SJCRH30 (cell line): ENCODE measurements around the gene LSP1. TPM values are rescaled to one million over a fixed set of nuclear protein-coding genes. Genes with fewer than 3 reads are reported as not detected.

Experiments used
- DNase-seq, 2 experiments: peaks; one replicate each; pipeline ENCODE4 v3.0.0-alpha.2; 2015 to 2020
- H3K27ac ChIP-seq: fragments of 250-450 bp; sonication (Bioruptor Pico); 2 replicates; pipeline ENCODE4 v1.5.1; 2020; ENCODE audit warnings: mild to moderate bottlenecking, moderate library complexity
- H3K27me3 ChIP-seq: fragments of 250-450 bp; sonication (Bioruptor Pico); 2 replicates; pipeline ENCODE4 v1.5.1; 2020; ENCODE audit warnings: mild to moderate bottlenecking, moderate library complexity
- H3K36me3 ChIP-seq: fragments of 250-450 bp; sonication (Bioruptor Pico); 2 replicates; pipeline ENCODE4 v1.5.1; 2020; ENCODE audit warnings: mild to moderate bottlenecking, moderate library complexity
- H3K4me1 ChIP-seq: fragments of 250-450 bp; sonication (Bioruptor Pico); 2 replicates; pipeline ENCODE4 v1.5.1; 2020; ENCODE audit warnings: mild to moderate bottlenecking, moderate library complexity
- H3K4me3 ChIP-seq: fragments of 250-450 bp; sonication (Bioruptor Pico); 2 replicates; pipeline ENCODE4 v1.5.1; 2020; ENCODE audit warnings: mild to moderate bottlenecking, moderate library complexity
- H3K9me3 ChIP-seq: fragments of 250-450 bp; sonication (Bioruptor Pico); replicated peaks from 2 replicates; pipeline ENCODE4 v1.5.1; 2020; ENCODE audit warnings: mild to moderate bottlenecking, moderate library complexity
- total RNA-seq: library from RNA; depleted of rRNA; stranded (reverse); fragments of >200 nt; shearing (Covaris generic); gene quantifications from 2 replicates; pipeline ENCODE4 v1.2.3, GENCODE V29; 2014

The LSP1 gene
- total RNA-seq, 1 experiment from 2014 or later = 15.0 TPM

DNA sequence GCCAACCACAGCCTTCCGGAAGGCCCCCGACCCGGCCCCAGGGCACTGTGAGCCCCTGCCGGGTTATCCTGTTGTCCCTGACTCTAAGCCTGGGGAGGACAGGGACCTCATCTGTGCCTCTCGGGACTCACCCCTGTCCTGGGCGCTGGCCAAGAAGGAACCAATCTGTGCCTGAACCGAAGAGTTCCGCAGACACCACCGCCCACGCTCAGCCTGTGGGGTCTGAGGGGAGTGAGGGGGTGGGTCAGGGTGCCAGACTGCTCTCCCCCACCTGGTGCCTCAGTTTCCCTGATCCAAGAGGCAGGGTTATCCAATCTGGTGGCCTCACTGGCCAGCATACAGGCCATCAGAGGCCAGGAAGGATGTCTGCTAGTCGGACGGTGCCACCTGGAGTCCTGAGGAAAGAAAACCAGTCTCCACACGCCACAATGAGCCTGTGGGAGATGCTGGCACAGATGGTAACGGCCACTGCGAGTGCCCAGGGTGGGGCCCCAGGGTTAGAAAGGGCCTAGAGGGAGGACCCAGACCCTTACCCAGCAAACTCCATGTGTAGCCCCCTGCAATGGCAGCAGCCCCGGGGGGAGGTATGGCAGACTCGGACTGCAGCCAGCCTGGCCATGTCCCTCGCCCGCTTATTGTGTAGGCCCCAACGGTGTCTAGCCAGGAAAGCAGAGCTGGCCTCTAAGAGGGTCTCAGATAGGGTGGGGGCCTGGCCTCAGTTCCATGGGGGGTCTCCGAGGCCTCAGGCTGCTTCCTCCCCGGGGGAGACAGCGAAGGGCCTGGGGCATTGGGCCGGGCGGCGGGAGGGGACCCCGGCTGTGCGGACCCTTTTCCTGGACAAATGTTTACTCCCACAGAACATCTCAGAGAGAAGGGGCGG is 65.8 kb downstream of the LSP1 start:
- Histone ChIP-seq H3K36me3 (no peaks in the 10 kb centered on the region), H3K9me3 (no peaks in the 10 kb centered on the region), H3K27me3 (no peaks in the 10 kb centered on the region; the same call in 1 of the 2 replicates), H3K27ac (no peak overlapping the region), H3K4me1 (peaks cover 44% of the 10 kb centered on the region), H3K4me3 (no peak overlapping the region)
- no peak for DNase-seq

DNA sequence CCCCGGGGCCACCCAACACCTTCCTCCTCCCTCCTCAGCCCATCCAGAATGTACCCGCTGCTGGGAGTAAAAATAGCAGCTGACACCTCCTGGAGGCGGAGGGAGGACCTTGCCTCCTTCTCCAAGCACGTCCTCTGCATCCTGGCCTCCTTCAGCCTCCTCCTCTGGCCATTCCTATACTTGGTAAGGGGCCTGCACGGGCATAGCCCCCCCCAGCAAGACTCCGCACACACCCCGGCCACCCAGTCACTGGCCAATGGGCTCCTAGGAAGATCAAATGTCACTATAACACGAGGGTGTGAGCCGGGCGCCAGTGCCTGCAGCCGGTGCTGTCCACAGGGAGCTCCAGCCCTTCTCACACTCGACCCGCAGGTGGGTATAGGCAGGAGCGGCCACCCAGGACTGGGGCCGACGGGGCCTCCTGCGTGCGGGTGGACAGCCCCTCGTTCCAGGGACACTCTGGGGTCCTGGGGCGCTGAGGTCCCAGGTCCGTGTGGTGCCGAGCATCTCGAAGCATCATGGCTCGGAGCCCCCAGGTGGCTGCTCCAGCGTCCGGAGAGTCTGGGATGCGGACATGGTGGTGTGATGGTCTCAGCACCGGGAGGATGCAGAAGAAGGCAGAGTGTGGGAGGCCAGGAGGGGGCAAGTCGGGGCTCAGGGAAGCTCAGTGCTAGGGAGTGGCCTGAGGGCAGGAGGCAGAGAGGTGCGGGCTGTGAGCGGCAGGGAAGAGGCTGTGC is 66.7 kb downstream of the LSP1 start, which contains the start of gene TNNT3:
Gene TNNT3 (plus strand): TSS at position 313 of the 737 bp plus-strand sequence. CDS start 3,172 bp downstream, outside the sequence.
- Histone ChIP-seq H3K4me1 (peaks cover 44% of the 10 kb centered on the region), H3K27me3 (no peaks in the 10 kb centered on the region), H3K36me3 (no peaks in the 10 kb centered on the region), H3K27ac (no peak within 1 kb of the TSS), H3K9me3 (no peaks in the 10 kb centered on the region), H3K4me3 (no peak within 1 kb of the TSS)
- DNase-seq = peak in 1 of 2 experiments; percentile 43

GRCh38 chr11:1920128-1920908 is 67.4 kb downstream of the LSP1 start:
- no peaks in the 10 kb centered on the region for H3K36me3 ChIP-seq
- H3K27me3 ChIP-seq = no peaks in the 10 kb centered on the region
- peaks cover 44% of the 10 kb centered on the region for H3K4me1 ChIP-seq
- H3K4me3 ChIP-seq = no peak overlapping the region
- H3K27ac ChIP-seq = peak overlapping the region; percentile 89; the same call in 1 of the 2 replicates
- no peak for DNase-seq
- H3K9me3 ChIP-seq = no peaks in the 10 kb centered on the region

DNA sequence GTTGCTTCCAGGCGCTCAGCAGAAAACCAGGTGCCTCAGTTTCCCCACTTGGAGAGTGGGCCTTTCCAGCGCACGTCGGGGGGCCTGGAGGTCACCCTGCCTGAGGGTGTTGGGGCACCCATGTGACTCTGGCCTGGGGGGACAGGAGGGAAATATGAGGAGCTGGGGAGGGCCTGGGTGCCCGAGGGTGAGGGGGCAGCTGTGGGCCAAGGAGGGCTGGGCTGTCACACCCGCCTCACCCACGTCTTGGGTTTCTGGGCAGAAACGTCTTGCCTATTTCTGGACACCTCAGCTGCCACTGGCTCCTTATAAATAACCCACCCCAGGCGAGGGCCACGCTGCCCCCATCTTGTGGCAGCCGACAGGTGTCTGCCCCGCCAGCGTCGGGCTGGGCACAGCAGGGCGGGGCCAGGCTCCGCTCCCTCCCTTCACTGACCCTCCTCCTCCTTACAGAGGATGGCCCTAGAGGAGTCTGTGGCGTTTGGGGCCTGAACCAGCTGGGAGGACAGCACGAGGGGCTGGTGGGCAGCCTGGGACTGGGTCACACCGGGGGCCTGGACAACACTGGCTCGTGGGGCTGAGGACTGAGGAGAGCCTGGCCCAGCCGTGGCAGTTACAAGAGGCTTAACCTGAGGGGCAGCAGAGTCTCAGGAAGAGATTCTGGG is 68.2 kb downstream of the LSP1 start:
- Histone ChIP-seq H3K27me3 (no peaks in the 10 kb centered on the region), H3K4me3 (peak overlapping the region; percentile 7), H3K36me3 (no peaks in the 10 kb centered on the region), H3K27ac (peak overlapping the region; percentile 89), H3K9me3 (no peaks in the 10 kb centered on the region), H3K4me1 (peaks cover 44% of the 10 kb centered on the region)
- peak; percentile 68 to 72 for DNase-seq

DNA sequence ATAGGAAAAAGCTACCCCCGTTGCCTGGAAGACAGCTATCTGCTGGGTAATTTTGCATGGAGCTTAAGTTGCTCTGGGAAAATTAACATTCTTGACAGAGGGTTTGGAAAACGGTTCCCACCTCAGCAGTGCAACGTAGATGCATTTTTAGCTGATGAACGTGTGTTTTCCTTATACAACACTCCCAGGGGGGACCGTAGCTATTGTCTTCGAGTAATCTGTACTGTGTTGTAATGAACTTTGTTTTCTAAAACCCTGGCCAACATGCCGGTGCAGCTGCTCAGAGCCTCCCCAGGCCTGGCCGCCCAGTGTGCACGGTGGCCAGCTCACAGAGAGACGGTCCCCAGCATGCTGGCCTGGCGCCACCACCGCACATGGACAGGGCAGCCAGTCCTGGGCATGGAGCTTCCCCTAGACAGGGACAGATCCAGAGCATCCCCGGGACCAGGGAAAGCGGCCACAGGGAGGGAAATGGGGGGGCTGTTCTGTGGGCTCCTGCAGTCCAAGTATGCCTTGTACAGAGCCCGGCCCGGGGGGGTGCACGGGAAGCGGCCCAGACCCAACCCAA is 68.8 kb downstream of the LSP1 start:
- Histone ChIP-seq H3K27me3 (no peaks in the 10 kb centered on the region), H3K9me3 (no peaks in the 10 kb centered on the region), H3K27ac (peak overlapping the region; percentile 89), H3K4me3 (peak overlapping the region; percentile 7), H3K4me1 (peaks cover 43% of the 10 kb centered on the region), H3K36me3 (no peaks in the 10 kb centered on the region)
- peak; percentile 72 to 74 for DNase-seq

DNA sequence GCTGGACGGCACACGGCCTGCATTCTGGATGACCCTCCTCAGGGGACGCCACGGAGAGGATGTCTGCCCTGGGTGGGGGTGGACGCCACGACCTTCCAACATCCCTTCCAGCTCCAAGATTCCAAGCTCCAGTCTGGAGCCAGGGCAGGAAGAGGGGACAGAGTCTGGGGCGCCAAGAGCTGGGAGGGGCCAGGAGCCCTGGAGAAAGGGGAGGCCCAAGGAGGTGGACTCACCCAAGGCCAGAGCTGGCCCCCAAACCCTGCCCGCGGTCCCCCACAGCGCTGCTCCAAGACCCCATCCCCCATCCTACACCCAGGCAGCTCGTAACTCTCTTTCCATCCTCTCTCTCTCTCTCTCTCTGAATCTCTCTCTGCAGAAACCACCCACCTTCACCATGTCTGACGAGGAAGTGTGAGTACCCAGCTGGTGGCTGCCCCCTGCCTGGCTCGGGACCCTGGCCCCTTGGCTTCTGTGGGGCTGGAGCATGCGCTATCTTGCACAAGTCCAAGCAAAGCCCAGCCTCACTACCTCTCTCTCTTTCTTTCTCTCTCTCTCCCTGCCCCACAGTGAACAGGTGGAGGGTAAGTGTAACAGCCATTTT is 69.7 kb downstream of the LSP1 start:
- Histone ChIP-seq H3K27me3 (no peaks in the 10 kb centered on the region), H3K4me1 (peaks cover 37% of the 10 kb centered on the region), H3K9me3 (no peaks in the 10 kb centered on the region), H3K27ac (peak overlapping the region; percentile 89; the same call in 1 of the 2 replicates), H3K4me3 (no peak overlapping the region), H3K36me3 (no peaks in the 10 kb centered on the region)
- DNase-seq = peak in 1 of 2 experiments; percentile 42

GRCh38 chr11:1923201-1923956 is 70.5 kb downstream of the LSP1 start:
- peaks cover 36% of the 10 kb centered on the region for H3K4me1 ChIP-seq
- H3K27me3 ChIP-seq = no peaks in the 10 kb centered on the region
- H3K4me3 ChIP-seq = no peak overlapping the region
- H3K27ac ChIP-seq = no peak overlapping the region; the same call in 1 of the 2 replicates
- no peaks in the 10 kb centered on the region for H3K9me3 ChIP-seq
- H3K36me3 ChIP-seq = no peaks in the 10 kb centered on the region
- no peak for DNase-seq

GRCh38 chr11:1924181-1924580 is 71.3 kb downstream of the LSP1 start:
- Histone ChIP-seq H3K27ac (no peak overlapping the region), H3K36me3 (no peaks in the 10 kb centered on the region), H3K9me3 (no peaks in the 10 kb centered on the region), H3K4me3 (no peak overlapping the region), H3K27me3 (no peaks in the 10 kb centered on the region), H3K4me1 (peaks cover 36% of the 10 kb centered on the region)
- no peak for DNase-seq

DNA sequence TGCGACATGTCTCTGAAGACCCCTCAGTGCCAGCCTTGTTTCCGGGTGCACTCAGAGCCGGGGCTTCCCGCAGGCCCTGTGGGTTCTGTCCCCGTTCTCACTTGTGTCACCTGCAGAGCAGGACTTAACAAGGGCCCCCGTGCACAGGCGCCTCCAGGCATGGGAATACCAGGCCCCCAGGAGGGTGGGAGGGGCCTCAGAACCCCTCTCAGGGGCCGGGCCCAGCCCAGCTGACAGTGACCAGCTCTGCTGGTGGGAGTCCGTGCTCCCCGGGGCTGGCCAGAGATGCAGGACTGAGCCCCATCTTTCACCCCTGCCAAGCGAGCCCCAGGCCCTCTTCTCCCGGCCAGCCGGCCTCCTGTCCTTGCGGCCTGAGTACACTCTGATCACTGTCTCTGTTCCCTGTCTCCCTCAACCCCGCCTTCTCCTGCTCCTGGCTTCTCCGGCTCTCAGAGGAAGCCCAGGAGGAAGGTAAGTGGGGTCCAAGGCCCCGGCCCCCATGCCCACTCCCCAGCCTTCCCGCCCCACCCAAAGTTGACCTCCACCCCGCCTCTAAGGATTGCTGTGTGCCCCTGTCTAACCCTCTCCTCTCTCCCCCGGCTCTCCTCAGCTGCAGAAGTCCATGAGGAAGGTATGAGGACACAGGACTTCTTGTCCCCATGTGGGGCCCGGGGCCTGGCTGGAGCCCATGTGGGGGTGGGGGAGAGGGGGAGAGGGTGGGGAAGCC is 71.9 kb downstream of the LSP1 start:
- peaks cover 30% of the 10 kb centered on the region for H3K4me1 ChIP-seq
- no peak overlapping the region for H3K4me3 ChIP-seq
- no peak for DNase-seq
- no peaks in the 10 kb centered on the region for H3K9me3 ChIP-seq
- no peaks in the 10 kb centered on the region for H3K27me3 ChIP-seq
- no peak overlapping the region for H3K27ac ChIP-seq
- H3K36me3 ChIP-seq = no peaks in the 10 kb centered on the region

DNA sequence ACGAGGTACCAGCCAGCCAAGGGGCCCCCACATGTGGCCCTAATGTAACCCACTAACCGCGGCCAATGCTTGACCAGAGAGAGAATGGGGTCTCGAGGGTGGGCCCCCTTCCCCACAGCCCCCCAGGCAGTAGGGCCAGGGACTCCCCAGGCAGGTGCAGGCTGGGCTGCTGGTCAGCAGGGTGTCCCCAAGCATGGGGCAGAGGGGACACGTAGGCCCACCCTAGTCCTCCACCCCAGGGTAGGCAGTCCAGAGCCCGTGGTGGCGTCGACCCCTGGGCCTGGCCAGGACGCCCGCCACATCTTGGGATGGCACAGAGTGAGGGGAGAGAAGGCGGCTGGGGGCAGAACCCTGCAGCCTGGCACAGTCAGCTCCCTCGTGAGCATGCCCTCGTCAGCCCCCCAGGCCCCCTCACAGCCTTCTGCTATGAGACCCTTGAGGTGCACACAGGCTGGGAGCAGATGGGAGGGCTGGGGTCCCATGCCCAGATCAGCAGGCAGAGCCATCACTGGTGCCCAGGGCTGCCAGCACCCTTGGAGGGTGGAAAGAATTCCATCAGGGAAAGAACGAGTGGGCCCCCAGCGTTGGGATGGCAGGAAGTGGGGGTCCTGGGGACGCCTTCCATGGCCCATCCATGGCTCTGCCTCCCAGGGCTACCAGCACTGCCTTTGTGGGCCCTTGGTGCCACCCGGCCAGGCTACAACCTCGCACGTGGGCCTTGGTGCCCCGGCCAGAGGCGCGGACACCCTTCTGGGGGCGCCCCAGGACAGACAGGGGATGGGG is 72.7 kb downstream of the LSP1 start:
- H3K9me3 ChIP-seq = no peaks in the 10 kb centered on the region
- no peaks in the 10 kb centered on the region for H3K36me3 ChIP-seq
- H3K4me1 ChIP-seq = peaks cover 27% of the 10 kb centered on the region
- no peaks in the 10 kb centered on the region for H3K27me3 ChIP-seq
- DNase-seq = no peak
- H3K27ac ChIP-seq = no peak overlapping the region
- no peak overlapping the region for H3K4me3 ChIP-seq

DNA sequence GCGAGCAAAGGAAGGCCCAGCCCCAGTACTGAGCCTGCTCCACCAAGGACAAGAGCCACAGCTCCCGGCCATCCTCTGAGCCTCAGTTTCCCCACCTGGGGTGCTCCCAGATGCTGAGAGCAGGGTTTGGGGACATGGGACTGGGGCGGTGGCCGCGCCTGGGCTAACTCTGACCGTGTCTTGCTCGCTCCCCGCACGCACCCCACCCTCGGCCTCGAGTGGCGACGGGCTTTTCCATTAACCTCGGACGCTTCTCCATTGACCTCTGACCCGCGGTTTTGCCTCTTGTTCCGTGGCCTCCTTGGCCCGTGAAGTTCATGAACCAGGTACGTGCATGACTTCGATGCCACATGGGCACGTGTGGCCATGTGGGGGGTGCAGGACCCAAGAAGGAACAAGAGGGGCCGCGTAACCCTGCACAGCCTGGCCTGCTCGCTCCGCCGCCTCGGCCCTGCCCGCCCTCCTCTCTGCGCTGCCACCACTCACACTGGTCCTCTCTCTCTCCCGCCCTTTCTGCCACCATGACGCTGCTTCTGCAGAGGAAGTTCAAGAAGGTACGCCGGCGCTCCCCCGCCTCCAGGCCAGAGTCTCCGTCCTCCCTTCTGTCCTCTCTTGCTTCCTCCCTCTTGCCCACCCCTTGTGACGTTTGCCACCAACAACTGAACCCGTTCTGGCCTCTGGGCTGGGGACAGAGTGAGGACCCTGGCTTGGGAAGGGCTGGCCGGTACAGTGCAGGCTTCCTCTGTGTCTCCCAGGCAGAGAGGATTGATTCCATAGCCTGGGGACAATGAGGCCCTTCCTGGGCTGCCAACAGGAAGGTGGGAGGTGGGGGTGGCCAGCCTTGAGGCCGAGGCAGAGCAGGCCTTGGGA is 73.5 kb downstream of the LSP1 start:
- H3K27ac ChIP-seq = no peak overlapping the region
- no peak for DNase-seq
- no peaks in the 10 kb centered on the region for H3K27me3 ChIP-seq
- H3K9me3 ChIP-seq = no peaks in the 10 kb centered on the region
- H3K4me1 ChIP-seq = peaks cover 20% of the 10 kb centered on the region
- H3K4me3 ChIP-seq = no peak overlapping the region
- H3K36me3 ChIP-seq = no peaks in the 10 kb centered on the region
